ENCODE results near the gene FHL2. TPM values are rescaled to one million over a fixed set of nuclear protein-coding genes. Genes with fewer than 3 reads are reported as not detected.
A peak's percentile ranks its signal among the peaks of the same experiment; 100 is the strongest.

The FHL2 gene
- total and polyA plus RNA-seq, 9 donors = 27.5 to 63.5 (median 37.4) TPM

- Histone ChIP-seq H3K4me3 (ENCODE audit: low read length) (no peak overlapping the region), H3K36me3 (ENCODE audit: control insufficient read depth, insufficient read depth, low read length) (peaks cover 4% of the 10 kb centered on the region), H3K9me3 (replicated peaks; ENCODE audit: control insufficient read depth, low read depth, low read length) (no peaks in the 10 kb centered on the region), H3K4me1 (ENCODE audit: control insufficient read depth, insufficient read depth, low read length) (peaks cover 27% of the 10 kb centered on the region), H3K27me3 (ENCODE audit: control insufficient read depth, insufficient read depth, low read length) (no peaks in the 10 kb centered on the region), H3K27ac (ENCODE audit: low read length) (no peak overlapping the region)
- WGBS (ENCODE audit: insufficient coverage) = 86% methylated on average over 4 of the region's 9 CpGs
- DNase-seq = no peak
These were observed 6.8 kb downstream of the FHL2 start for GRCh38 chr2:105391763-105392662.

DNA sequence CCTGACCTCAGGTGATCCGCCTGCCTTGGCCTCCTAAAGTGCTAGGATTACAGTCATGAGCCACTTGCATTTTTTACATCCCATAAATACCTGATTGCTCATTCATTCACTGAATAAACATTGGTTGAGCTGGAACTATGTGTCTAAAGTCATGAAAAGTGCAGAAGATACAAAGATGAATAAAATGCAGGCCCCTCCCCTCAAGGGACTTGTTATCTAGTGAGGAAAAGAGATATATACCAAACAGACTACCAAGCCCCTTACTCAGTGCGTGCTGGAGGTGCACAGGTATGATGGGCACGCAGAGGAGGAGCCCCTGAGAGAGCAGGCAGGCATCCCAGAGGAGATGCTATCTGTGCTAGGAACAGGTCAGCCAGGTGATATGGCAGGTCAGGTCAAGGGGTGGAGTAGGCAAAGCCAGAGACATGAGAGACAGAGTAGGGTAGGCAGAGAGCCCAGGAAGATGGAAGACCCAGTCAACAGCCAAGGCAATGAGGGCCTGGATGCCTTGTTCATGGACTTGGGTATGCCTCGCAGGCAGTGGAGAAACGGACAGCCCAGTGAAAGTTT, 7.7 kb downstream of the FHL2 start:
- Histone ChIP-seq H3K27me3 (ENCODE audit: control insufficient read depth, insufficient read depth, low read length) (no peaks in the 10 kb centered on the region), H3K27ac (ENCODE audit: low read length) (no peak overlapping the region), H3K9me3 (replicated peaks; ENCODE audit: control insufficient read depth, low read depth, low read length) (no peaks in the 10 kb centered on the region), H3K4me3 (ENCODE audit: low read length) (no peak overlapping the region), H3K36me3 (ENCODE audit: control insufficient read depth, insufficient read depth, low read length) (peaks cover 6% of the 10 kb centered on the region), H3K4me1 (ENCODE audit: control insufficient read depth, insufficient read depth, low read length) (peaks cover 23% of the 10 kb centered on the region)
- WGBS (ENCODE audit: insufficient coverage) = 93% methylated on average over 3 of the region's 5 CpGs
- DNase-seq = no peak

GRCh38 chr2:105390454-105390853, 8.4 kb downstream of the FHL2 start:
- Histone ChIP-seq H3K4me1 (ENCODE audit: control insufficient read depth, insufficient read depth, low read length) (peaks cover 23% of the 10 kb centered on the region), H3K36me3 (ENCODE audit: control insufficient read depth, insufficient read depth, low read length) (peaks cover 11% of the 10 kb centered on the region), H3K27ac (ENCODE audit: low read length) (no peak overlapping the region), H3K27me3 (ENCODE audit: control insufficient read depth, insufficient read depth, low read length) (no peaks in the 10 kb centered on the region), H3K9me3 (replicated peaks; ENCODE audit: control insufficient read depth, low read depth, low read length) (no peaks in the 10 kb centered on the region), H3K4me3 (ENCODE audit: low read length) (no peak overlapping the region)
- DNase-seq = no peak

DNA sequence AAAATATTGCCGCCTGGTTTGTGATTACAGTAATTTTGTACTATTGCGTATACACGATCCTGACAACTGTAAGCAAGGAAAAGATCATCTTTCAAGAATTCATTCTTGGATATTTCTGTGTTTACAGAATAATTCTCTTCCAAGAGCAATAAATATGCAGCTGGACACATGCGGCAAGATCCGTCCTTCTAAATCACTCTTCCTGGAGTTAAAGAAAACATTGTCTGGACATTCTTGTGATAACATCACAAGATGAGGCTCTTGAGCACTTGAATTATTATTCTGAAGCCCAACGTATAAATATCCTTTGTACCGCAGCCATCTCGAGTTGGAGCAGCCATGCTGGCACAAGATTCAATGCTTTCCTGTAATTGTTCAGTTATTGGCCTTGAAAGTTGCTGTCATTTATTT, 9.9 kb downstream of the FHL2 start:
- WGBS (ENCODE audit: insufficient coverage) = 0% methylated on average over 1 of the region's 8 CpGs
- DNase-seq = peak; percentile 89
- peaks cover 21% of the 10 kb centered on the region for H3K4me1 ChIP-seq (ENCODE audit: control insufficient read depth, insufficient read depth, low read length)
- no peaks in the 10 kb centered on the region for H3K27me3 ChIP-seq (ENCODE audit: control insufficient read depth, insufficient read depth, low read length)
- peak overlapping the region; percentile 84 for H3K27ac ChIP-seq (ENCODE audit: low read length)
- H3K36me3 ChIP-seq (ENCODE audit: control insufficient read depth, insufficient read depth, low read length) = peaks cover 21% of the 10 kb centered on the region
- no peaks in the 10 kb centered on the region for H3K9me3 ChIP-seq (replicated peaks; ENCODE audit: control insufficient read depth, low read depth, low read length)
- H3K4me3 ChIP-seq (ENCODE audit: low read length) = no peak overlapping the region

- no peaks in the 10 kb centered on the region for H3K9me3 ChIP-seq (replicated peaks; ENCODE audit: control insufficient read depth, low read depth, low read length)
- H3K27ac ChIP-seq (ENCODE audit: low read length) = no peak overlapping the region
- H3K27me3 ChIP-seq (ENCODE audit: control insufficient read depth, insufficient read depth, low read length) = no peaks in the 10 kb centered on the region
- no peak for DNase-seq
- WGBS (ENCODE audit: insufficient coverage) = 94% methylated on average over 2 of the region's 4 CpGs
- H3K4me3 ChIP-seq (ENCODE audit: low read length) = no peak overlapping the region
- H3K4me1 ChIP-seq (ENCODE audit: control insufficient read depth, insufficient read depth, low read length) = peaks cover 11% of the 10 kb centered on the region
- H3K36me3 ChIP-seq (ENCODE audit: control insufficient read depth, insufficient read depth, low read length) = peaks cover 27% of the 10 kb centered on the region
These were observed 11.6 kb downstream of the FHL2 start for GRCh38 chr2:105387225-105387624.

DNA sequence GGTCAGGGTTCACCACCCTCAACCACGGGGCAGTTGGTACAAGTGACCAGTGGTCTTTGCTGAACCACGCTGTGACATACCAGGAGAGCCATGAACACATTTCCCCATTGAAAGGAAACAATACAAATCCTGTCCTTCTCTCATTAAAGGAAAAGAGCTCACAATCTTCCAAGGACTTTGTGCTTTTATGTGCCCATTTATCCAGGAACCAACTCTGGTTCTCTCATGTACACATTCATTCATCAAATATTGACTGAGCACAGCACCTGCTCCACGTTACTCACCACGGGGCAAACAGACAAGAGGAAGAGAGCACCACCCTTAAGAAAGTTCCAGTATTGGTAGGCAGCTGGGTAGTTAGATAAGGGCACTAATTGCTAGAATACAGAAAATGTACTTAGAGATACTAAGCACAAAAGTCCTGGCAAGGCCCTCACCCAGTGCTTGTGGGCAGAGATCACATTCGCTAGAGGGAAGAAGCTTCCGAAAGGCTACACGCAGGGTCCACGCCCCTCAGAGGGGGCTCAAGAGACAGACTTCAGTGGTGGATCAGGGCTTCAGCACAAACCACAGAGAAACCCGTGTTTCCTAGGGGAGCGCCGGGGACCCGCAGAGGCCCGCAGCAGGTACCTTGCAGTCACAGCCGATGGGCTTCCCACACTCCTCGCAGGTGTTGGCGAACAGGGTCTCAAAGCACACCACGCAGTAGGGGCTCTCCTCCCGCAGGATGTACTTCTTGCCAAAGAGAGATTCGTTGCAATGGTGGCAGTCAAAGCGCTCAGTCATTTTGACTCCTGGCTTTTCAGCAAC, 12.9 kb downstream of the FHL2 start:
- DNase-seq = no peak
- Histone ChIP-seq H3K36me3 (ENCODE audit: control insufficient read depth, insufficient read depth, low read length) (peaks cover 37% of the 10 kb centered on the region), H3K27me3 (ENCODE audit: control insufficient read depth, insufficient read depth, low read length) (no peaks in the 10 kb centered on the region), H3K9me3 (replicated peaks; ENCODE audit: control insufficient read depth, low read depth, low read length) (no peaks in the 10 kb centered on the region), H3K4me1 (ENCODE audit: control insufficient read depth, insufficient read depth, low read length) (peaks cover 11% of the 10 kb centered on the region), H3K27ac (ENCODE audit: low read length) (no peak overlapping the region), H3K4me3 (ENCODE audit: low read length) (no peak overlapping the region)
- 97% methylated on average over 18 of the region's 20 CpGs for WGBS (ENCODE audit: insufficient coverage)

GRCh38 chr2:105384861-105385260, 14.0 kb downstream of the FHL2 start:
- Histone ChIP-seq H3K27me3 (ENCODE audit: control insufficient read depth, insufficient read depth, low read length) (no peaks in the 10 kb centered on the region), H3K4me3 (ENCODE audit: low read length) (no peak overlapping the region), H3K9me3 (replicated peaks; ENCODE audit: control insufficient read depth, low read depth, low read length) (no peaks in the 10 kb centered on the region), H3K27ac (ENCODE audit: low read length) (no peak overlapping the region), H3K36me3 (ENCODE audit: control insufficient read depth, insufficient read depth, low read length) (peaks cover 37% of the 10 kb centered on the region), H3K4me1 (ENCODE audit: control insufficient read depth, insufficient read depth, low read length) (peaks cover 11% of the 10 kb centered on the region)
- 90% methylated on average over 4 of the region's 5 CpGs for WGBS (ENCODE audit: insufficient coverage)
- no peak for DNase-seq

DNA sequence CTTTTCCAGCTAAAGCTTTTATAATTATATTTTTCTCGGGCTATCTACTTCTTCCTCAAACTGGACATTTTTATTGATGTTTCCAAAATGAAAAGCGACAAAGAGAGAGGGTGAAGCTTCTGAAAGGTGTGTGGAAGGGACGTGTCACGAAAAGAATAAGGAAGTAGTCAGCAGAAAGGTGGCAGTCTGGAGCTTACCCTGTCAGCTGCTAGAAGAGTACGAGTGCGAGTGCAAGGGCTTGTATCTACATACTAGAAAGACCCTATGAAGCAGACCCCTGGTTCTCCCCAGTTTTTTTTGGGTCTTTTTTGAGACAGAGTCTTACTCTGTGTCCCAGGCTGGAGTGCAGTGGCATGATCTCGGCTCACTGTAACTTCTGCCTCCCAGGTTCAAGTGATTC, 14.6 kb downstream of the FHL2 start:
- Histone ChIP-seq H3K36me3 (ENCODE audit: control insufficient read depth, insufficient read depth, low read length) (peaks cover 37% of the 10 kb centered on the region), H3K4me1 (ENCODE audit: control insufficient read depth, insufficient read depth, low read length) (peaks cover 8% of the 10 kb centered on the region), H3K27me3 (ENCODE audit: control insufficient read depth, insufficient read depth, low read length) (no peaks in the 10 kb centered on the region), H3K4me3 (ENCODE audit: low read length) (no peak overlapping the region), H3K9me3 (replicated peaks; ENCODE audit: control insufficient read depth, low read depth, low read length) (no peaks in the 10 kb centered on the region), H3K27ac (ENCODE audit: low read length) (no peak overlapping the region)
- no peak for DNase-seq
- WGBS (ENCODE audit: insufficient coverage) = 90% methylated on average over 5 of the region's 7 CpGs

GRCh38 chr2:105383432-105384166, 15.3 kb downstream of the FHL2 start:
- no peak overlapping the region for H3K4me3 ChIP-seq (ENCODE audit: low read length)
- peaks cover 37% of the 10 kb centered on the region for H3K36me3 ChIP-seq (ENCODE audit: control insufficient read depth, insufficient read depth, low read length)
- no peaks in the 10 kb centered on the region for H3K9me3 ChIP-seq (replicated peaks; ENCODE audit: control insufficient read depth, low read depth, low read length)
- DNase-seq = no peak
- H3K4me1 ChIP-seq (ENCODE audit: control insufficient read depth, insufficient read depth, low read length) = peaks cover 6% of the 10 kb centered on the region
- no peaks in the 10 kb centered on the region for H3K27me3 ChIP-seq (ENCODE audit: control insufficient read depth, insufficient read depth, low read length)
- no peak overlapping the region for H3K27ac ChIP-seq (ENCODE audit: low read length)
- WGBS (ENCODE audit: insufficient coverage) = 79% methylated on average over 6 of the region's 8 CpGs
